GM11168 (cell line): ENCODE data around the gene MAPRE2.

Experiments used
- in situ Hi-C: fragments of 300-500 bp; cut with MboI; formaldehyde crosslinking; loops from one replicate; pipeline ENCODE4 v1.12.0; 2022; ENCODE audit warnings: low sequenced_read_pairs; ENCODE audit not compliant: unreplicated experiment

Gene MAPRE2

DNA sequence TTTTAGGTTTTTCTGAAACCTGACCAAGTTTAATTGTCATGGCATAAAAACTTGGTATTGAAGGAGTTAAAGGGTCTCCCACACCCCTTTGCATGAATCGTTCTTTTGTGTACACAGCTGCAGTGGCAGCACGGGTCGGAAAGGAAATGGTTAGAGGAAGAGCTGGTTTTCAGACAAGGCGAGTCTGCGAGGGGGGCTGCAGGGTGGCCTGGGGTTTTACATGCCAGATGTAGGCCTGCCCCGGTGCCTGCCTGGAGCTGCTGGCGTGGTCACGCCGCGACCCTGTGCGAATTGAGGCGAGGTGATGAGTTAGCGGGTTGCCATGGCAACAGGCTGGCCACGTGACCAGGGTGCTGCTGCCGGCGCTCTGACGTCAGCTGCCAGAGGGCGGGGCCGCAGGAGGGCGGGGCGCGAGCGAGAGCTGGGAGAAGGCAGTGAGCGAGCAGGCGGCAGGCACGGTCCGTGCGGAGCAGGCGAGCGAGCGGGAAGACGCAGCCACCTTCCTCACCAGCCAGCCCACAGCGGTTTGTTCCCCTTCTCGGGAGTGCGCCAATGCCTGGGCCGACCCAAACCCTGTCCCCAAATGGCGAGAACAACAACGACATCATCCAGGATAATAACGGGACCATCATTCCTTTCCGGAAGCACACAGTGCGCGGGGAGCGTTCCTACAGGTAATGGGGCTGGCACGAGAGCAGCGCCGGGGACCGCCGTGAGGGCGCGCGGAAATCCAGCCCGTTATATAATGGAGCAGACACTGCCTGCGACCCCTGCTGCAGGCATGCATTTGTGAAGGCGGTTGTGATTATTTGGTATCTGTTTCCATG, at the start of gene MAPRE2:
MAPRE2 (plus strand) TSS at position 426 of the 827 bp plus-strand sequence; CDS start at position 553, 127 bp downstream.
- in situ Hi-C loops: no loop called here

DNA sequence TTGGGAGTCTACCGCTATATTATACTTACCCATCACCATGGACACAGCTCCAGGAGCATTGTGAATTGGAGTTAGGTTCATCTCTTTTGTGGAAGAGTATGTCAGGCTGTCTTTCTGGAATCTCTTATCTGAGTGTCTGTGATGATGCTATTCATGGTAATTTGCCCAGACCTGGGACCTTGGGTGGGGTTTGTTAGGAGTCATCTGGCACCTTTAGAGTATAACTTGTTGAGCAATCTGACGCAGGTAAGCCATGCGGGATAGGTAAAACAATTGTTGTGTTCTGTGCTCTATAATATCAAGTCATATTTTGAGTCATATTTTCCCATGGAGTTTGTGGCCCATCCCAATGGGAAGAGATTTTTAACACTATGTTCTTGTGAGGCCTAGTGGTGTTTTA, 49.7 kb upstream of the MAPRE2 start:
- in situ Hi-C loops: no loop called here

- in situ Hi-C loops: no loop called here
Observed at GRCh38 chr18:34993289-34993688, 47.9 kb upstream of the MAPRE2 start.

DNA sequence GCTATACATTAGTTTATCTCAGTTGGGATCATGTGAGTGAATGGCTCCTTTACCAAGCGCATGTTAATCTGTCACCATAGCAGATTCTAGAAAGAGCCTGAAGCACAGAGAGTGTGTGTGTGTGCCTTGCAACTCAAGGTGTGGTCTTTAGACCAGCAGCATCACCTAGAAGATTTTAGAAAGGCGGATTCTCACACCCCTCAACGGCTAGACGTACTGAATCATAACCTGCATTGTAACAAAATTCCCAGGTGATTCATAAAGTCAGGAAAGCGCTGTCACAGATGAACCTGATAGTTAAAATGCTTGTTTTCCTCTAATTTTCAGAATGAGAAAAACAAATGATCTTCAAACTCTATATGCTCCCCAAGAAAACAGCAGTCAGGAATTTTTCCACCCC, 45.5 kb upstream of the MAPRE2 start:
- in situ Hi-C loops: no loop called here

GRCh38 chr18:34998661-34999060, 42.6 kb upstream of the MAPRE2 start:
- in situ Hi-C loops: no loop called here

GRCh38 chr18:34999756-35000289, 41.4 kb upstream of the MAPRE2 start:
- in situ Hi-C loops: no loop called here

- in situ Hi-C loops: no loop called here
Observed at GRCh38 chr18:35000457-35000856, 40.8 kb upstream of the MAPRE2 start.

GRCh38 chr18:35002120-35002519, 39.1 kb upstream of the MAPRE2 start:
- in situ Hi-C loops: no loop called here

DNA sequence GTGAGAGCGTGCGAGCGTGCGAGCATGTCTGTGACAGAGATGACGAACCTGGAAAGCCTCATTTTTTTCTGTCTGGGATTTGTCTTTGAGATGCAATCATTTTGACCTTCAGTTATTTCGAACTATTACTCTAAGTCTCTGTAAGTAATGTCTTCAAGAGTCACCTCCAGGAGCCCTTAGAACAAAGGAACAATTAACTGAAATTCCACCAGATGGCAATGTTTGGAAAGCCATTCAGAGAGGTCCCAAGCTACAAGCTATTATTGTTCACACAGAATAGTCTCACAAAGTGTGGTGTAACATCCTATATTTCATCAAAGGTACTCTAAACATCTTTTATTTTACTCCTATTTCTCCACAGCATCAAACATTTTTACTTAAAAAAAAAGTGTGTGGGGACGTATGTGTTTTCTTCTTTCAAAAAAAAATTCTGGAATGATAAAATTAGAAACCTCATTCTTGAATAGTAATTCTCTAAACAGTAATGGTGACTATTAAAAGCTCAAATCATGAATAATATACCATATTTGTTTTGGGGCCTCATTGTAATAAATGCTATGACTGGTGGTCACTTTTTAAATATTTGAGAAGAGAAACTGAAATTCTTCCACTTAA, 35.1 kb upstream of the MAPRE2 start:
- in situ Hi-C loops: no loop called here

DNA sequence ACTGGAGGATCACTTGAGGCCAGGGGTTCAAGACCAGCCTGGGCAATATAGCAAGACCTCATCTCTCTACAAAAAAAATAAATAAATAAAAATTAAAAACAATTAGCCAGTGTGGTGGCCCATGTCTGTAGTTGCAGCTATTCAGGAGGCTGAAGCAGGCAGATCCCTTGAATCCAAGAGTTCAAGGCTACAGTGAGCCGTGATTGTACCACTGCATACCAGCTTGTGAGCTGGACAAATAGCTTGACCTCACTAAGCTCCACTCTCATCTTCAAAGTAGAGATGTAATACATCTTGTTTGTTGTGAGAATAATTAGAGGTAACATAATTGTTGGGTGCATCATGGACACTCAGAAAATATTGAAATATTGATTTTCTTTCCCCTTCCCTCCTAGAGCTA, 31.1 kb upstream of the MAPRE2 start:
- in situ Hi-C loops: no loop called here

DNA sequence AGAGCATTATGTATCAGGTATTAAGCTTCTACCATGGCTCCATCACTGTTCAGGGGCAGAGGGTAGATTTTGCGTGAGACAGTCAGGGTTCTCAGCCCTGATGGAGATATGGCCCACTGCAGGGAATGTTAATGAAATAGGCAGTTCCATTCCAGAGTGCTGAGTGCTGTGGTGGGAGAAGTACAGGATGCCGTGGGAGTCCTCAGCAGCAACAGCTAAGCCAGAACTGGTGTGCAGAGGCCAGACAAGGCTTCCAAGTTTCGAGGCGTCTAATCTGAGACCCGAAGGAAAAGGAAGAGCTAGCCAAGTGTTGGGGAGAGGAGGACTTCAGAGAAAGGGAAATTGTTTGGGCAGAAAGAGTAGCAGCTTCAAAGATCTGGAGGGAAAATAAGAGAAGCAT, 30.2 kb upstream of the MAPRE2 start:
- in situ Hi-C loops: no loop called here

GRCh38 chr18:35019933-35020332, 21.3 kb upstream of the MAPRE2 start:
- in situ Hi-C loops: no loop called here

DNA sequence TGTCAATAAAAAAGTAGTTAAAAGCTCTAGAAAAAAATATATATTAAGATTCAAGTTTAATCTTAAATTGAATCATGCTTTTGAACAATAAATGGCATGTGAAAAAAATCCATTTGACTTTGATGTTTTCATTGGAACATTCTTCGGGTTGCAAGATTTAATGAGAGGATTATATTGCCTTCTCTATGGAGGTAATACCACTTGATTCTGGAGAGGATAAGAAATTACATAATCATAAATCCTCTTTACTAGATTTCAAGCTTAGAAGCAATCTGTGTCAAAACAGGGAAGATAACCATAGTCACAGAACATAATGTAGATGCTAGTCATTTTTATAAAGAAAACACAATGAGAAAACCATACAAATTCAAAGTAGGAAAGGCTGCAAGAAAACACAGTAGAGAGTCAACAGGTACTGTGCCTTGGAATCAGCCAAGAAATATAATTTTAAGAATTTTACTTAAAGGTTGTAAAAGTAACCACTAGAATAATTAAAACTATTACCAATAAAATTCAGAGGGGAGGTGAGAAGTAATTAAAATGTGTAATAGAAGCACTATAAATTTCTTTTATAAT, 18.7 kb upstream of the MAPRE2 start:
- in situ Hi-C loops: no loop called here

GRCh38 chr18:35024196-35024595, 17.0 kb upstream of the MAPRE2 start:
- in situ Hi-C loops: no loop called here

DNA sequence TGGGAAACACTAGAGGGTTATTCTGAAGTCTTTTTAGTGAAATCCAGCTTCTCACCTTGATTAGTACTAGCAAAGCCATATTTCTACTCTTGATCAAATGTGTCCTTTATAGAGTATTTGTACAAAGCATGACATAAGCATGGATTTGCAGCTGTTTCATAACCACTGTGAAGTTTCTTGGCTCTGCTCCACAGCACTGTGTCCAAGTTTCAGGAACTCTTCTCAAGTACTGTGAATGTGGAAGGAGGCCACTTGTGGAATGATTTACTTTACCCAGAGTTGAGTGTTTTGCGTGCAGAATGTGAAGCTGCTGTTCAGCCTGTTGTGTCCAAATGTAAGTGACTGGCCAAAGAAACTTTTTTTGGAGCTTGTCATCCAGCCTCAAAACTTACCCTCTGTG, 16.2 kb upstream of the MAPRE2 start:
- in situ Hi-C loops: loop anchor here (5.0 kb wide), 1 partner anchor 122 kb away; no protein-coding TSS in a partner anchor

GRCh38 chr18:35026407-35027061, 14.7 kb upstream of the MAPRE2 start:
- in situ Hi-C loops: loop anchor here (5.0 kb wide), 1 partner anchor 121 kb away; no protein-coding TSS in a partner anchor

DNA sequence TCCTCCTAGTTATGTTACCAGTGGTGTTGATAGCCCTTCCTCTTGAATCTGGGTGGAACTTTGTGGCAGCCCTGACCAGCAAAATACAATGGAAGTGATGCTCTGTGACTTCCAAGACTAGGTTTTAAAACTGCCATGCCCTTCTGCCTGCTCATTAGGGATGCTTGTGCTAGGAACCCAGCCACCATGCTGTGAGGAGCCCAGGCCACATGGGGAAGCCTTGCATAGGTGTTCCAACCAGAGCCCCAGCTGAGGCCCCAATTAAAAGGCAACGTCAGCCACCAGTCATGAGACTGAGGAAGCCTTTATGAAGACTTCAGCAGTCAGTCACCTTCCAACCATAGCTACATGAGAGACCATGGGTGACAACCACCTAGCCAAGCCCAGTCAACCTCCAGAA, 14.0 kb upstream of the MAPRE2 start:
- in situ Hi-C loops: loop anchor here (5.0 kb wide), 1 partner anchor 120 kb away; no protein-coding TSS in a partner anchor

DNA sequence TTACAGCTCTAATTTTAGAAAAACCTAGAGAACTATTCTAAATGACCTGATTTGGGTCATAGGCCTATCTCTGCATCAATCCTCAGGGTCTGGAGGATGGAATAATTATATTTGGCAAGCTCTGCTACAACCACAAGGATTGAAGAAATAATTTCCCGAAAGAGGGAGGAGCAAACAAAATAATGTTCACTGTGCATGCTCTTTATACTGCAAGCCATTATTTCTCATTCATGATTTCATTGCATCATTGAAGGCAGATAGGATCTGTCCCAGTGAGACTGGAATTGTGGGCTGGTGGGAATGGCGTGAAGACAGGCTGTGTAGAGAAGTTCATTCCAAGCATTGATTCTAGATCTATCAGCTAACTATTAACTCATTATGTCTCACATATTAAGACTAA, 12.7 kb upstream of the MAPRE2 start:
- in situ Hi-C loops: loop anchor here (5.0 kb wide), 1 partner anchor 119 kb away; no protein-coding TSS in a partner anchor

GRCh38 chr18:35029103-35029502, 12.1 kb upstream of the MAPRE2 start:
- in situ Hi-C loops: loop anchor here (5.0 kb wide), 1 partner anchor 118 kb away; no protein-coding TSS in a partner anchor

DNA sequence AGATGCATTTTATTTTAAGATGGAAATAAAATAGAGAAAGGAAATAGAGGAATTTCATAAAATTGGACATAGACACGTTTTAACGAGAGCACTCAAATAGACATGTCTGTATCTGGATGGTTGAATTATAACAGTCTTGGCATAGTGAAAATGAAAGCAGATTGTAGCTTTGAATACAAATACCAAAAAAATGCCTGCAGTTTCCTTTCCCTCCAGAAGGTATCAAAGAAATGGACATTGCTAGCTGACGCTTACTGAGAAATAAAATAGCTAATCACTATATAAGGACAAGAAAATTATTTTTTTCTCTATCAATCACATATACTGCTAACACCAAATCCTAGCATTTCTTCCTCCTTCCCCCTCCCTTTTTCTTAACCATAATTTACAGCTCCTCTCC, 11.4 kb upstream of the MAPRE2 start:
- in situ Hi-C loops: loop anchor here (5.0 kb wide), 1 partner anchor 118 kb away; no protein-coding TSS in a partner anchor
